H1 (cell line): ENCODE results near the gene CCDC192. TPM values are rescaled to one million over a fixed set of nuclear protein-coding genes. Genes with fewer than 3 reads are reported as not detected.

Experiments
- KDM5A ChIP-seq: fragments of 200-600 bp; IDR thresholded peaks from 2 replicates; pipeline ENCODE4 v1.7.1; 2012; ENCODE audit warnings: mild to moderate bottlenecking, low read length, inconsistent platforms, mixed read lengths
- NANOG ChIP-seq: IDR thresholded peaks from 2 replicates; pipeline ENCODE4 v1.6.1; 2011; ENCODE audit warnings: low read length, low read depth, mild to moderate bottlenecking, inconsistent platforms; ENCODE audit not compliant: insufficient read depth, poor library complexity, severe bottlenecking
- polyA plus RNA-seq, 7 experiments: library from polyadenylated mRNA; depleted of rRNA in 3 of 7; stranded (reverse) in 5 of 7; unstranded in 2 of 7; fragments of >200 nt in 5 of 7; fragments of 200-250 nt in 2 of 7; gene quantifications; 1 replicate in 5 of 7; 2 replicates in 1 of 7; 4 replicates in 1 of 7; pipeline versions ENCODE4 v1.2.1 to v1.2.3, GENCODE V29; 2011 to 2013; ENCODE audit warnings: missing spikeins in 2 of 7, mixed read lengths in 2 of 7
- total RNA-seq: library from RNA; stranded (reverse); fragmentation: NEBNext Ultra II Directional; extraction: Animal tissue kit (Norgen Biotek cat#: 25700); gene quantifications from 2 replicates; pipeline ENCODE4 v1.2.1, GENCODE V29; 2021

CCDC192 gene
- total and polyA plus RNA-seq, 2 of the 8 experiments (the other 6 are each of a cell fraction or from before 2014, with no cell fraction given) = 0.61 TPM; not detected in 1

DNA sequence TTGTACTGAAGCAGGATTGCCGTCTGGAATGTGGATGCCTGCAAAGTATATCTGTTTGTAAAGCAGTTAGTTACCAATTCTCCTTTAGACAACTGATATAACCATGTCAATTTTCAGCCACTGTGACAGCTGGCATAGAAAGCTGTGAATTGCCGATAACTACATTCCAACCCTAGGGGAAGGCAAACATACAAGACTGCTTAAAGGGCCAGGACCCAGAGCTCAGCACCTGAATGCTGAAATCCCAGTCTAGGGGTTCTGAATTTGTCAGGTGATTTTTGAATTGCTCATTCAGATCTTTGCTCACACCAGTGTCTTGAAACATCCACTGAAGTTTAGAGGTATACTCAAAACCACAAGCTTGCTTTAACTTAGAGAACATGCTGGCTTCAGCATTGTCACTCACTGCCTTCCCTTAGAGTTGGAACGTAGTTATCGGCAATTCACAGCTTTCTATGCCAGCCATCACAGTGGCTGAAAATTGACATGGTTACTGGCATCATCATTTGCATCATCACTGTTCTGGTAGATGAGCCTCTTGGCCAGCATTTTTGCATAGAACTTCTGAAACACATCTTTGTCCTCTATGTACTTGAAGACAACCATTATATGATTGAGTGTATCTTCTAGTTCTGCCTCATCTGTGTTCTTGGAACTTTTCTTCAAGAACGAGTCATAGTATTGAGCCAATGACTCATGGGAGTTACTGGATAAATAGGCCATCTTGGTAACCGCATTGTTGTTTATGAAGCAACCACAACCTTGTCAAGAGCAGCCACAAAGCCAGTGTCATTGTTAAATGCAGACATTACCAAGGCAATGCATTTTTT is 82.1 kb downstream of the CCDC192 start (continued):
- TF ChIP-seq KDM5A = no peak
- no peak for TF ChIP-seq NANOG
